ENCODE measurements around the gene CMTM4. TPM values are rescaled to one million over a fixed set of nuclear protein-coding genes. Genes with fewer than 3 reads are reported as not detected.
A peak's percentile ranks its signal among the peaks of the same experiment; 100 is the strongest.

The CMTM4 gene
- total and polyA plus RNA-seq, 4 donors, result 24.3 to 78.0 (median 32.0) TPM

DNA sequence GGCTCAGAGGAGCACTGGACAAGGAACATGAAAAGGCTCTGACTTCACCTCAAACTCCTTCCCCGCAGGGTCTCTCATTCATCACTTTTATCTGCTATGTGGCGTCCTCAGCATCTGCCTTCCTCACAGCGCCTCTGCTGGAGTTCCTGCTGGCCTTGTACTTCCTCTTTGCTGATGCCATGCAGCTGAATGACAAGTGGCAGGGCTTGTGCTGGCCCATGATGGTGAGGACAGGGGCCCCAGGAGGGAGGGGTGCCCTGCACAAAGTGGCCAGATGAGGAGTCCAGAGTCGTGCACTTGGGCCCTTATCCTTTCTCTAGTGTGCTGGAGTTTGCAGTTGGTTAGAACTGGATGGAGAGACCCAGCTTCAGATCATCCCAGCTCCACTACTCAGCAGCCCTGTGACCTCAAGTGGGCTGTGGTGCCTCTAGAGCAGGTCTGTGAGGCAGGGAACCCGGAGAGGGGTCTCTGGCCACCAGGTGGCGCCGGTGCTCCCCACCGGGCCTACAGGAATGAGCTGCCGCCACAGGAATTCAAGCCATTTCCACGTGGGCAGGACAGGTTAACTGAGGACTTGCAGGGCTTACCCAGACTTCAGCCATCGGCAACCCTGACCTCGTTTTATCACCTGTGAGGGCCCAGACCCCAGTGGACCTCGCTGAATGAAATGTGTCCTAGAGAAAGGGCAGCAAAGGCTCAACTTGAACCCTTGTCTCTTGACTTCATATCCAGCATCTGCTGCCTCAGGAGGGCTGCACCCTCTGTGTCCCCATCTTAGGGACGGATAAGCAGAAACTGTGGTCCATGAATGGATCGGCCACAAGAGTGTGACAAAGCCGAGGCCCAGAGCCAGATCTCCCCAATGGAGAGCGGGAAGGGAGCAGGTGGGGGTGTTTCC is 88.1 kb downstream of the CMTM4 start:
- H3K4me3 ChIP-seq, result no peak overlapping the region
- no peak overlapping the region for H3K27ac ChIP-seq (ENCODE audit: low read depth in 1 of 2, low read length in 1 of 2)
- peak overlapping the region in 1 of 2 donors; percentile 23 for H3K9ac ChIP-seq (ENCODE audit: insufficient read depth in 1 of 2, low read length in 2 of 2)
- peak; percentile 30 for ATAC-seq (ENCODE audit: insufficient read depth, low FRiP score)
- 36 to 37% methylated on average over 17 of the region's 17 CpGs for WGBS, 2 donors
- no peaks in the 10 kb centered on the region for H3K27me3 ChIP-seq (ENCODE audit: control insufficient read depth in 3 of 3, insufficient read depth in 3 of 3, low read length in 2 of 3)
- H3K4me1 ChIP-seq (ENCODE audit: control insufficient read depth in 5 of 5, insufficient read depth in 5 of 5, low read length in 5 of 5), result peaks cover 0 to 18% (median 10%) of the 10 kb centered on the region in 5 donors
- peaks cover 6 to 40% (median 28%) of the 10 kb centered on the region in 4 donors for H3K36me3 ChIP-seq (ENCODE audit: control insufficient read depth in 4 of 4, insufficient read depth in 4 of 4, low read length in 4 of 4)
- TF ChIP-seq, protein P1, sequence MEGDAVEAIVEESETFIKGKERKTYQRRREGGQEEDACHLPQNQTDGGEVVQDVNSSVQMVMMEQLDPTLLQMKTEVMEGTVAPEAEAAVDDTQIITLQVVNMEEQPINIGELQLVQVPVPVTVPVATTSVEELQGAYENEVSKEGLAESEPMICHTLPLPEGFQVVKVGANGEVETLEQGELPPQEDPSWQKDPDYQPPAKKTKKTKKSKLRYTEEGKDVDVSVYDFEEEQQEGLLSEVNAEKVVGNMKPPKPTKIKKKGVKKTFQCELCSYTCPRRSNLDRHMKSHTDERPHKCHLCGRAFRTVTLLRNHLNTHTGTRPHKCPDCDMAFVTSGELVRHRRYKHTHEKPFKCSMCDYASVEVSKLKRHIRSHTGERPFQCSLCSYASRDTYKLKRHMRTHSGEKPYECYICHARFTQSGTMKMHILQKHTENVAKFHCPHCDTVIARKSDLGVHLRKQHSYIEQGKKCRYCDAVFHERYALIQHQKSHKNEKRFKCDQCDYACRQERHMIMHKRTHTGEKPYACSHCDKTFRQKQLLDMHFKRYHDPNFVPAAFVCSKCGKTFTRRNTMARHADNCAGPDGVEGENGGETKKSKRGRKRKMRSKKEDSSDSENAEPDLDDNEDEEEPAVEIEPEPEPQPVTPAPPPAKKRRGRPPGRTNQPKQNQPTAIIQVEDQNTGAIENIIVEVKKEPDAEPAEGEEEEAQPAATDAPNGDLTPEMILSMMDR (IDR thresholded peaks at IDR 0.05; ENCODE audit: control extremely low read depth, extremely low read depth), result peak; percentile 71
- no peaks in the 10 kb centered on the region for H3K9me3 ChIP-seq (ENCODE audit: control insufficient read depth in 4 of 4, insufficient read depth in 3 of 4, low read length in 3 of 4)
- peak; percentile 79 to 89 (median 85) for DNase-seq

DNA sequence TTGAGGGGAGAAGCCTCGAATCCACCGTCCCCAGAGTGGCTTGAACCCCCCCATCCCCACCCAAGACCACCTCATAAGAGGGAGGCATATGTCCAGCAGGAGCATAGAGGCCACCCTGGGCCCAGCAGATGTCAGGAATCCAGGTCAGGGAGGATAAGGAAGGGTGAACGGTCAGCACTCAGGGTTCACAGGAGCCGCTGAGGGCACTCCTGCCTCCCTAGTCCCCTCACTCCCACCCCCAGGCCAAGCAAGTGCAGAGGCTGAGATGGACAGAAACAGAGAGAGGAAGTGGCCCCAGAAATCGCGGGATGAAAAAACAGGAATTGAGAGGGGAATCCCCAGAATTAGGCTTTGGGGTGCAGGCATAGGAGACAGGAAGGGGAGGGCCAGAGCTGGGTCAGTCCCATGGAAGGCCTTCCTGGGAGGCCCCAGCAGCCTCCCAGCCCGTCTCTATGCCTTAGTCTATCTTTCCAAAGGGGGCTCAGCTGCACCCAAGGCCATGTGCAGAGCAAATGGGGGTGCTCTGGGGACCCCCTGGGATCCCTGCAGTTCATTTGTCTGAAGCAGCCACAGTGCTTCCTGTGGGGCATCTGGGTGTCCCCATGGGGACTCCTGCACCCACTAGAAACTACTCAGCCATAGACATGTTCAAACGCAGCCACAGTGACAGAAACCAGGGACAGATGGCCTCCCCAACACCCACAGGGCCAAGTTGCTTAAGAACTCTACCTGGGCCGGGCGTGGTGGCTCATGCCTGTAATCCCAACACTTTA is 90.4 kb downstream of the CMTM4 start:
- Histone ChIP-seq H3K27ac (ENCODE audit: low read depth in 1 of 2, low read length in 1 of 2) (peak overlapping the region in 1 of 2 donors; percentile 84), H3K9ac (ENCODE audit: insufficient read depth in 1 of 2, low read length in 2 of 2) (peak overlapping the region in 1 of 2 donors; percentile 23), H3K4me3 (peak overlapping the region; percentile 64), H3K36me3 (ENCODE audit: control insufficient read depth in 4 of 4, insufficient read depth in 4 of 4, low read length in 4 of 4) (peaks cover 0 to 28% (median 12%) of the 10 kb centered on the region in 4 donors), H3K9me3 (ENCODE audit: control insufficient read depth in 4 of 4, insufficient read depth in 3 of 4, low read length in 3 of 4) (no peaks in the 10 kb centered on the region), H3K4me1 (ENCODE audit: control insufficient read depth in 5 of 5, insufficient read depth in 5 of 5, low read length in 5 of 5) (peaks cover 0 to 21% (median 10%) of the 10 kb centered on the region in 5 donors), H3K27me3 (ENCODE audit: control insufficient read depth in 3 of 3, insufficient read depth in 3 of 3, low read length in 2 of 3) (no peaks in the 10 kb centered on the region)
- WGBS, 2 donors, result 45 to 53% methylated on average over 10 of the region's 10 CpGs
- no peak for DNase-seq
- ATAC-seq (ENCODE audit: insufficient read depth, low FRiP score), result no peak
- TF ChIP-seq, protein P1 (IDR thresholded peaks at IDR 0.05; ENCODE audit: control extremely low read depth, extremely low read depth), result no peak

DNA sequence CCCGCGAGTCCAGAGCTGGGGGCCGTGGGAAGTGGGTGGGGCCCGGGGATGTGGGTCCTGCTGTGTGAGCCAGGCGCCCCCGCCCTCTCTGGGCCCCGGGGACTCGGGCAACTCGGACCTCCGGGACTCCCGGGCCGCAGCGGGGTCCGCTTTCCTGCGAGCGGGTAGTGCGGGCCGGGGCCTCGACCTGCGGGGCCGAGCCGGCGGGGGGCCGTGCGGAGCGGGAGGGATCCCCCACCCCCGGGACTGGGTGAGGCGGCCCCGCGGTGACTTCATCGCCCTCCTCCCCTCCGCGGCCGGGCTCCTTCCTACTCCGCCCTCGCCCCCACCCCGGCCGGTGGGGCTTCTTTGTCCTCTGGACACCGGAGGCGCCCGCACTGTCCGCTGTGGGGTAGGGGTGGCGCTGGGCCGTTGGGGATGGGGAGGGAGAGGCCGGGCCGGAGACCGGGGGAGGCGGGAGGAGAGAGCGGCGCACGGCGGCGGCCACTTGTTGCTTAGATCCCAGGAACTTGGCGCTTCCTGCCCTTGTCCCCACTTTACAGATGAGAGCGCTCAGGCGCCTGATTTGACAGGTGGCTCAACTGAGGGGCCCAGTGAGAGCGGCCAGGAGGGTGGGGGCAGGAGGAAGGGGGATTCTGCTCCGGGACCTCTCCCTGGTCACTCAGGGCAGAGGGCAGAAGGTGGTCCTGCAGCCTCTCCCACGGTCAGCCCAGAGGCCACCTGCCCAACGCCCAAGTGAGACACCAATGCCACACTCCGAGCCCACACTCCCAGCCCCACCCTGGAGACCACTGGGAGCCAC is 91.2 kb downstream of the CMTM4 start:
- ATAC-seq (ENCODE audit: insufficient read depth, low FRiP score), result peak; percentile 42
- peak; percentile 59 to 66 (median 60) for DNase-seq
- H3K9me3 ChIP-seq (ENCODE audit: control insufficient read depth in 4 of 4, insufficient read depth in 3 of 4, low read length in 3 of 4), result no peaks in the 10 kb centered on the region
- H3K4me3 ChIP-seq, result peak overlapping the region; percentile 64
- H3K4me1 ChIP-seq (ENCODE audit: control insufficient read depth in 5 of 5, insufficient read depth in 5 of 5, low read length in 5 of 5), result peaks cover 0 to 21% (median 10%) of the 10 kb centered on the region in 5 donors
- TF ChIP-seq, protein P1 (IDR thresholded peaks at IDR 0.05; ENCODE audit: control extremely low read depth, extremely low read depth), result no peak
- H3K9ac ChIP-seq (ENCODE audit: insufficient read depth in 1 of 2, low read length in 2 of 2), result peak overlapping the region in 1 of 2 donors; percentile 23
- WGBS, 2 donors, result 4 to 7% methylated on average over 33 to 61 of the region's 61 CpGs
- peaks cover 0 to 21% (median 9%) of the 10 kb centered on the region in 4 donors for H3K36me3 ChIP-seq (ENCODE audit: control insufficient read depth in 4 of 4, insufficient read depth in 4 of 4, low read length in 4 of 4)
- H3K27me3 ChIP-seq (ENCODE audit: control insufficient read depth in 3 of 3, insufficient read depth in 3 of 3, low read length in 2 of 3), result no peaks in the 10 kb centered on the region
- H3K27ac ChIP-seq (ENCODE audit: low read depth in 1 of 2, low read length in 1 of 2), result peak overlapping the region; percentile 80 to 84

Measured in lung (tissue), 12 donors.